HepG2 (cell line): ENCODE measurements around the gene RTL5. TPM values are rescaled to one million over a fixed set of nuclear protein-coding genes. Genes with fewer than 3 reads are reported as not detected.

Source experiments
- ATAC-seq: fragments of 200-7000 bp; cut with Tn5 transposase; 3 replicates; pipeline ENCODE4 v1.9.1; 2020; ENCODE audit warnings: mild to moderate bottlenecking, moderate library complexity
- BruUV-seq: library from RNA; stranded (reverse); fragments of 400-500 nt; replicated peaks from 2 replicates; lab custom pipeline; 2021; lab: Mats Ljungman, UMichigan
- CTCF ChIA-PET: fragments of 300-600 bp; formaldehyde crosslinking; extraction: SDS; loops from one replicate; lab custom pipeline; 2021; ENCODE audit warnings: low total read pairs, inconsistent platforms, low intra/inter-chr PET ratio; lab: Yijun Ruan, JAX
- POLR2A ChIA-PET: fragments of 350-600 bp; sonication (Branson Sonifier 250); formaldehyde crosslinking; loops from one replicate; lab custom pipeline; 2020; ENCODE audit warnings: antibody characterized with exemption, inconsistent platforms; lab: Yijun Ruan, JAX
- DNase-seq: peaks from one replicate; pipeline ENCODE4 v3.0.0-alpha.2; 2015; ENCODE audit warnings: low spot score
- FAIRE-seq: peaks from 3 replicates; lab custom pipeline; 2011; peaks lifted over from hg19 to GRCh38; lab: Jason Lieb, UNC
- H2AFZ ChIP-seq: one replicate; pipeline ENCODE4 v1.6.1; 2011; ENCODE audit warnings: low read length, inconsistent platforms
- H3K27ac ChIP-seq: fragments of 300-600 bp; 3 replicates; pipeline ENCODE4 v1.8.0; 2011; ENCODE audit warnings: mixed run types, mild to moderate bottlenecking, mixed read lengths, low read length, inconsistent platforms; ENCODE audit not compliant: insufficient read depth; ENCODE audit errors: extremely low read length
- H3K27me3 ChIP-seq, 2 experiments: fragments of 200-600 bp in 1 of 2; 2 replicates in 1 of 2; 3 replicates in 1 of 2; pipeline versions ENCODE4 v1.6.0 to v1.8.0; 2011; ENCODE audit warnings: low read length in 2 of 2, mild to moderate bottlenecking in 2 of 2, moderate library complexity in 2 of 2, inconsistent platforms in 1 of 2; ENCODE audit not compliant: insufficient read depth in 2 of 2, control insufficient read depth in 1 of 2
- H3K36me3 ChIP-seq, 2 experiments: fragments of 200-600 bp in 1 of 2; replicated peaks in 1 of 2; 2 replicates in 1 of 2; 3 replicates in 1 of 2; pipeline versions ENCODE4 v1.5.1 to v1.8.0; 2011; ENCODE audit warnings: low read length in 2 of 2, inconsistent platforms in 1 of 2; ENCODE audit not compliant: insufficient read depth in 2 of 2, control insufficient read depth in 1 of 2
- H3K4me1 ChIP-seq: 2 replicates; pipeline ENCODE4 v1.5.1; 2012; ENCODE audit warnings: low read length, inconsistent platforms; ENCODE audit not compliant: insufficient read depth
- H3K4me2 ChIP-seq: 2 replicates; pipeline ENCODE4 v1.6.0; 2011; ENCODE audit warnings: low read depth, low read length, inconsistent platforms
- H3K4me3 ChIP-seq, 3 experiments: fragments of 200-600 bp in 1 of 3; sonication (generic), shearing (Covaris generic) in 1 of 3; replicated peaks in 1 of 3; 2 replicates each; pipeline ENCODE4 v1.5.1; 2011 to 2016; ENCODE audit warnings: low read length in 3 of 3, inconsistent platforms in 2 of 3, low read depth in 2 of 3, mild to moderate bottlenecking in 2 of 3, control low read depth in 1 of 3, mixed read lengths in 1 of 3; ENCODE audit not compliant: insufficient read depth in 1 of 3
- H3K79me2 ChIP-seq: one replicate; pipeline ENCODE4 v1.6.1; 2011; ENCODE audit warnings: low read length, inconsistent platforms; ENCODE audit not compliant: insufficient read depth
- H3K9ac ChIP-seq: 2 replicates; pipeline ENCODE4 v1.6.0; 2011; ENCODE audit warnings: mild to moderate bottlenecking, low read depth, low read length, inconsistent platforms; ENCODE audit not compliant: insufficient read depth
- H3K9me3 ChIP-seq: 2 replicates; pipeline ENCODE4 v1.5.1; 2012; ENCODE audit warnings: mild to moderate bottlenecking, low read length
- H4K20me1 ChIP-seq: 2 replicates; pipeline ENCODE4 v1.6.0; 2011; ENCODE audit warnings: inconsistent platforms, mild to moderate bottlenecking, low read length, moderate library complexity; ENCODE audit not compliant: insufficient read depth
- BCL3 ChIP-seq: sonication (generic); formaldehyde crosslinking; IDR thresholded peaks from 2 replicates; pipeline ENCODE4 v1.5.1; 2020; ENCODE audit warnings: mild to moderate bottlenecking, missing genetic modification reagents, moderate library complexity
- BCLAF1 ChIP-seq: fragments of 450-650 bp; IDR thresholded peaks from 2 replicates; pipeline ENCODE4 v1.6.1; 2017; ENCODE audit warnings: mild to moderate bottlenecking
- HOXD1 ChIP-seq: sonication (generic); formaldehyde crosslinking; IDR thresholded peaks from 2 replicates; pipeline ENCODE4 v1.5.0; 2020; ENCODE audit warnings: missing genetic modification reagents
- KLF13 ChIP-seq: sonication (generic); formaldehyde crosslinking; IDR thresholded peaks from 2 replicates; pipeline ENCODE4 v1.4.0; 2020; ENCODE audit warnings: mild to moderate bottlenecking, missing genetic modification reagents
- LCORL ChIP-seq, 2 experiments: fragments of 450-650 bp in 1 of 2; sonication (generic) in 1 of 2; formaldehyde crosslinking in 1 of 2; IDR thresholded peaks; 2 replicates each; pipeline versions ENCODE4 v1.5.0 to v1.6.1; 2017 to 2020; ENCODE audit warnings: antibody characterized with exemption in 1 of 2, missing genetic modification reagents in 1 of 2
- NKX3-1 ChIP-seq: sonication (generic); formaldehyde crosslinking; IDR thresholded peaks from 2 replicates; pipeline ENCODE4 v1.5.0; 2020; ENCODE audit warnings: missing genetic modification reagents
- REST ChIP-seq, 2 experiments: IDR thresholded peaks; 2 replicates each; pipeline ENCODE4 v1.6.1; 2011 to 2012; ENCODE audit warnings: low read length in 2 of 2, borderline replicate concordance in 1 of 2, low read depth in 1 of 2, mild to moderate bottlenecking in 1 of 2, moderate library complexity in 1 of 2
- TARDBP ChIP-seq: sonication (generic); formaldehyde crosslinking; IDR thresholded peaks from 2 replicates; pipeline ENCODE4 v1.8.0; 2022; ENCODE audit warnings: mild to moderate bottlenecking, missing genetic modification reagents
- UBTF ChIP-seq: sonication (generic); formaldehyde crosslinking; IDR thresholded peaks from 2 replicates; pipeline ENCODE4 v1.4.0; 2020; ENCODE audit warnings: mild to moderate bottlenecking, missing genetic modification reagents
- ZC3H13 ChIP-seq: sonication (generic); formaldehyde crosslinking; IDR thresholded peaks from 2 replicates; pipeline ENCODE4 v1.8.1; 2023; ENCODE audit warnings: mild to moderate bottlenecking, missing genetic modification reagents, moderate library complexity
- ZNF121 ChIP-seq: sonication (generic); formaldehyde crosslinking; IDR thresholded peaks from 2 replicates; pipeline ENCODE4 v1.5.0; 2020; ENCODE audit warnings: mild to moderate bottlenecking, missing genetic modification reagents
- ZNF34 ChIP-seq: sonication (generic); formaldehyde crosslinking; IDR thresholded peaks from 2 replicates; pipeline ENCODE4 v1.4.0; 2020; ENCODE audit warnings: mild to moderate bottlenecking, missing genetic modification reagents, borderline replicate concordance
- ZNF382 ChIP-seq: sonication (generic); formaldehyde crosslinking; IDR thresholded peaks from 2 replicates; pipeline ENCODE4 v1.5.0; 2020; ENCODE audit warnings: missing genetic modification reagents, mild to moderate bottlenecking, borderline replicate concordance
- ZNF446 ChIP-seq: sonication (generic); formaldehyde crosslinking; IDR thresholded peaks from 2 replicates; pipeline ENCODE4 v1.5.0; 2020; ENCODE audit warnings: mild to moderate bottlenecking, missing genetic modification reagents
- ZNF766 ChIP-seq: sonication (generic); formaldehyde crosslinking; IDR thresholded peaks from 2 replicates; pipeline ENCODE4 v1.5.0; 2020; ENCODE audit warnings: missing genetic modification reagents, borderline replicate concordance
- WGBS: methylation state at CpG from one replicate; pipeline ENCODE4 v1.1.6; 2017; ENCODE audit warnings: low lambda C conversion rate; 5-methylcytosine and 5-hydroxymethylcytosine counted together
- in situ Hi-C: cut with HindIII; loops from 2 replicates; pipeline ENCODE4 v1.10.0; 2017; ENCODE audit warnings: low pct_unique_long_range_greater_than_20kb; ENCODE audit not compliant: extremely low pct_ligation_motif_present
- intact Hi-C: fragments of 100-400 bp; cut with micrococcal nuclease; formaldehyde crosslinking; loops from one replicate; pipeline ENCODE4 v1.10.0; 2022; ENCODE audit not compliant: unreplicated experiment
- polyA plus RNA-seq, 8 experiments: library from polyadenylated mRNA; depleted of rRNA in 3 of 8; stranded (reverse) in 7 of 8; unstranded in 1 of 8; fragments of >200 nt; fragmentation: Illumina TruSeq in 4 of 8; extraction: Trizol in 4 of 8; gene quantifications; 2 replicates each; pipeline versions ENCODE4 v1.2.1 to v1.2.3, GENCODE V29; 2011 to 2016; ENCODE audit warnings: low read depth in 4 of 8, missing spikeins in 1 of 8, mixed read lengths in 1 of 8; ENCODE audit not compliant: insufficient read depth in 1 of 8
- total RNA-seq, 5 experiments: library from RNA; depleted of rRNA; stranded (reverse); fragments of >200 nt; fragmentation: Illumina TruSeq; extraction: Trizol; gene quantifications; 2 replicates each; pipeline ENCODE4 v1.2.3, GENCODE V29; 2016; ENCODE audit warnings: low read depth in 1 of 5

The RTL5 gene
- total and polyA plus RNA-seq, 2 of the 13 experiments (the other 11 are each of a cell fraction or from before 2014, with no cell fraction given): not detected

- Histone ChIP-seq H3K4me1 (no peaks in the 10 kb centered on the region), H4K20me1 (no peaks in the 10 kb centered on the region), H3K79me2 (no peaks in the 10 kb centered on the region), H3K9ac (no peak overlapping the region), H3K36me3 (no peaks in the 10 kb centered on the region), H3K4me3 (no peak overlapping the region), H2AFZ (no peak overlapping the region), H3K27me3 (no peaks in the 10 kb centered on the region), H3K27ac (no peak overlapping the region), H3K4me2 (no peak overlapping the region), H3K9me3 (no peaks in the 10 kb centered on the region)
- ChIA-PET POLR2A (no interaction called here), CTCF (no interaction called here)
- in situ Hi-C loops (no loop called here), intact Hi-C loops (no loop called here)
- DNase-seq: no peak
- ATAC-seq: no peak
- FAIRE-seq: no peak
- no CpG with 5 or more reads among the region's 7 CpGs for WGBS
- no TSS peak for BruUV-seq
- TF ChIP-seq KLF13 (CRISPR knock-in tag): no peak
- TF ChIP-seq NKX3-1 (CRISPR knock-in tag): no peak
- no peak for TF ChIP-seq REST (IDR thresholded peaks at IDR 0.05; ENCODE audit: borderline replicate concordance in 1 of 2, low read depth in 1 of 2, low read length in 2 of 2)
- no peak for TF ChIP-seq LCORL (IDR thresholded peaks at IDR 0.05)
- TF ChIP-seq LCORL (CRISPR knock-in tag; IDR thresholded peaks at IDR 0.05): no peak
- TF ChIP-seq ZNF34 (CRISPR knock-in tag): no peak
- TF ChIP-seq ZNF382 (CRISPR knock-in tag): no peak
- TF ChIP-seq ZC3H13: no peak
- no peak for TF ChIP-seq ZNF446 (CRISPR knock-in tag)
- no peak for TF ChIP-seq ZNF121 (CRISPR knock-in tag)
- no peak for TF ChIP-seq TARDBP (CRISPR knock-in tag)
- TF ChIP-seq BCLAF1: no peak
- no peak for TF ChIP-seq BCL3
- no peak for TF ChIP-seq HOXD1 (CRISPR knock-in tag)
- TF ChIP-seq UBTF (CRISPR knock-in tag): no peak
- TF ChIP-seq ZNF766 (CRISPR knock-in tag): no peak
Measured at GRCh38 chrX:72115380-72115779, 16.3 kb downstream of the RTL5 start.
